Mesendoderm (in vitro differentiated cells): Measurements from ENCODE around the gene CHRND.

ENCODE experiments used
- DNase-seq: peaks from one replicate; pipeline ENCODE4 v3.0.0; 2013
- H2AK5ac ChIP-seq: 2 replicates; pipeline ENCODE4 v1.6.1; 2013; ENCODE audit warnings: low read length, inconsistent platforms
- H2BK120ac ChIP-seq: 2 replicates; pipeline ENCODE4 v1.6.1; 2013; ENCODE audit warnings: low read depth, mild to moderate bottlenecking, low read length, moderate library complexity, mixed read lengths
- H2BK15ac ChIP-seq: replicated peaks from 2 replicates; pipeline ENCODE4 v1.6.1; 2013; ENCODE audit warnings: low read depth, mild to moderate bottlenecking, moderate library complexity
- H2BK5ac ChIP-seq: 2 replicates; pipeline ENCODE4 v1.6.1; 2013; ENCODE audit warnings: low read length, inconsistent platforms
- H3K18ac ChIP-seq: 2 replicates; pipeline ENCODE4 v1.6.1; 2013; ENCODE audit warnings: mild to moderate bottlenecking, low read length, mixed read lengths
- H3K23ac ChIP-seq: one replicate; pipeline ENCODE4 v1.6.1; 2013; ENCODE audit warnings: low read length
- H3K27ac ChIP-seq: 2 replicates; pipeline ENCODE4 v1.5.1; 2013; ENCODE audit warnings: low read depth, mild to moderate bottlenecking, inconsistent platforms, low read length, moderate library complexity
- H3K27me3 ChIP-seq: 2 replicates; pipeline ENCODE4 v1.6.1; 2013; ENCODE audit warnings: low read length, control low read depth, mild to moderate bottlenecking, inconsistent platforms; ENCODE audit not compliant: insufficient read depth, poor library complexity
- H3K36me3 ChIP-seq: 2 replicates; pipeline ENCODE4 v1.6.1; 2013; ENCODE audit warnings: low read length, inconsistent platforms; ENCODE audit not compliant: control insufficient read depth, insufficient read depth
- H3K4ac ChIP-seq: one replicate; pipeline ENCODE4 v1.6.1; 2013; ENCODE audit warnings: low read depth, mild to moderate bottlenecking, low read length, moderate library complexity
- H3K4me1 ChIP-seq: 2 replicates; pipeline ENCODE4 v1.6.1; 2013; ENCODE audit warnings: low read depth, low read length, inconsistent platforms; ENCODE audit not compliant: control insufficient read depth
- H3K4me2 ChIP-seq: 2 replicates; pipeline ENCODE4 v1.6.1; 2013; ENCODE audit warnings: low read length
- H3K4me3 ChIP-seq: 2 replicates; pipeline ENCODE4 v1.5.1; 2013; ENCODE audit warnings: mild to moderate bottlenecking, low read length
- H3K56ac ChIP-seq: one replicate; pipeline ENCODE4 v1.6.1; 2013; ENCODE audit warnings: low read length
- H3K79me1 ChIP-seq: 2 replicates; pipeline ENCODE4 v1.6.1; 2013; ENCODE audit warnings: low read length, inconsistent platforms
- H3K79me2 ChIP-seq: 2 replicates; pipeline ENCODE4 v1.6.1; 2013; ENCODE audit warnings: mild to moderate bottlenecking, low read length; ENCODE audit not compliant: control insufficient read depth, insufficient read depth
- H3K9ac ChIP-seq: 2 replicates; pipeline ENCODE4 v1.6.1; 2013; ENCODE audit warnings: low read length, inconsistent platforms
- H4K5ac ChIP-seq: one replicate; pipeline ENCODE4 v1.6.1; 2013; ENCODE audit warnings: low read length
- H4K8ac ChIP-seq: one replicate; pipeline ENCODE4 v1.6.1; 2013; ENCODE audit warnings: low read depth, mild to moderate bottlenecking, control low read depth, low read length, moderate library complexity
- WGBS: extraction: QIAGEN DNeasy Blood & Tissue Kit; methylation state at CpG from one replicate; pipeline ENCODE4 v1.1.7; 2013; ENCODE audit warnings: low lambda C conversion rate, missing lambda C conversion rate; ENCODE audit not compliant: insufficient coverage; ENCODE audit errors: extremely low coverage; 5-methylcytosine and 5-hydroxymethylcytosine counted together

Gene CHRND

DNA sequence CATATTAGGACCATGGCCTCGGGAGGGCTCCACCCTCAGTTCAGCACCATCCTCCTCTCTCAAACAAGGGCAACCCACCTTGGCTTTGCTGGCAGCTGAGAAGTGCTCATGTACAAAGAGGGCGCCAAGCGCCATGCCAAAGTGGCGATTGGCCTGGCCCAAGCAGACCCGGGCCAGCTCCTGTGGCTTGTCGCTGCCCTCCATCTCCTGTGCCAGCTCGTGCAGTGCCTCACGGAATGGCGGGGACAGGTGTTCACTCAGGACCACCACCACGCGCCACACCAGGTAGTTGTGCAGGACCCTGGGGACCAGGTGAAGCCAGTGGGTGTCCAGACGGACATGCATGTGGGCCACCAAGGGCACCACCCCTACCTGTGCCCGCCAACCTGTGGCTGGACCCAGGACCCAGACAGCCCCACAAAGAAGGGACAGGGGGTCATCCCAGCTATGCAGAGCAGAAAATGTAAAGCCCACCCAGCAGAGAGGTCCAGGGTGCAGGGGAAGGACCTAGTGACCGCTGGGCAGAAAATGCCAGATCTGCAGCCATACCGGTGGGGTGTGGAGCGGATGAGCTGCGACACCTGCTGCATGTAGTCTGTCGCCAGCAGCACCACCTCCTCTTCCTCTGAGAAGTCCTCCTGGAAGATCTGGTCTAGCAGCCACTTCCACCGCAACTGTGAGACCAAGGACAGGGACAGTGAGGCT is 41.9 kb upstream of the CHRND start:
- Histone ChIP-seq H2BK15ac (no peak overlapping the region), H3K9ac (no peak overlapping the region), H4K5ac (no peak overlapping the region), H3K4me3 (no peak overlapping the region), H2BK5ac (no peak overlapping the region), H3K27me3 (peaks cover 25% of the 10 kb centered on the region), H3K56ac (no peak overlapping the region), H3K23ac (no peak overlapping the region), H3K18ac (no peak overlapping the region), H2AK5ac (no peak overlapping the region), H3K4me2 (no peak overlapping the region), H3K27ac (no peak overlapping the region), H3K4ac (no peak overlapping the region), H4K8ac (no peak overlapping the region), H3K4me1 (no peaks in the 10 kb centered on the region), H2BK120ac (no peak overlapping the region), H3K79me1 (no peaks in the 10 kb centered on the region), H3K36me3 (no peaks in the 10 kb centered on the region), H3K79me2 (no peaks in the 10 kb centered on the region)
- no CpG with 5 or more reads among the region's 19 CpGs for WGBS
- DNase-seq, result no peak

DNA sequence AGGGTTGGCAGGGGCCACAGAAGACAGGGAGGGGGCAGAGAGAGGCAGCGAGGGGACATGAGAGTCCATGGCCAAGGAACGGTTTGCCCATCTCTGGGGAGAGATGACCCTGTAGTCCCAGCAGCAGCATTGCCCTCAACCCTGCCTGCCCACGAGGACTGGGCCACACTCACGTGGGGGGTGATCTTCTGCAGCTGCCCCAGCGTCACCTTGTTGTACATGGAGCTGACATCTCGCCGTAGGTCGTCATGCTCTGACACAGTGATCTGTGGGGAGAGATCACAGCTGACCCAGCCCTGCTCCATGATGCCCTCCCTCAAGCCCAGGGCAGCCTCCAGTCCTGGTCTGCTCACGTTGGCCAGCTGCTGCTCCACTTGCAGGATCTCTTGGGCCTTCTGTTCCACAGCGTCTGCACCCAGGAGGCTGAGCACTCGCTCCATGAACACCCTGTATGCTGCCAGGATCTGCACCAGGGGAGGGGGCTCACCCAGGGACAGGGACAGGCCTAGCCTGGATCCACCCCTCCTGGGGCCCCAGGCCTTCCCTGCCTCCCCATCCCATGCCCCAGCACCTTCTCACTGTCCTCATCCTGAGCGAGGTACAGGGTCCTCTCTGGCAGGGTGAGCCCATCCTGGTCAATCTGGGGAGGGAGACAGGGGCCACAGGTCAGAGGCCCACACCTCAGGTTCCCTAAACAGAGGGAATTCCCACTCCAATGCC is 41.2 kb upstream of the CHRND start:
- no peak overlapping the region for H3K18ac ChIP-seq
- no peaks in the 10 kb centered on the region for H3K79me2 ChIP-seq
- no peak overlapping the region for H2BK15ac ChIP-seq
- no peaks in the 10 kb centered on the region for H3K79me1 ChIP-seq
- no peak overlapping the region for H3K4me2 ChIP-seq
- H3K4ac ChIP-seq, result no peak overlapping the region
- H3K56ac ChIP-seq, result no peak overlapping the region
- peaks cover 25% of the 10 kb centered on the region for H3K27me3 ChIP-seq
- no peak overlapping the region for H2BK120ac ChIP-seq
- H3K4me1 ChIP-seq, result no peaks in the 10 kb centered on the region
- no peak overlapping the region for H2BK5ac ChIP-seq
- no peak overlapping the region for H3K27ac ChIP-seq
- H4K8ac ChIP-seq, result no peak overlapping the region
- H3K23ac ChIP-seq, result no peak overlapping the region
- no peaks in the 10 kb centered on the region for H3K36me3 ChIP-seq
- WGBS, result no CpG with 5 or more reads among the region's 12 CpGs
- DNase-seq, result no peak
- H3K9ac ChIP-seq, result no peak overlapping the region
- no peak overlapping the region for H2AK5ac ChIP-seq
- H4K5ac ChIP-seq, result no peak overlapping the region
- H3K4me3 ChIP-seq, result no peak overlapping the region

DNA sequence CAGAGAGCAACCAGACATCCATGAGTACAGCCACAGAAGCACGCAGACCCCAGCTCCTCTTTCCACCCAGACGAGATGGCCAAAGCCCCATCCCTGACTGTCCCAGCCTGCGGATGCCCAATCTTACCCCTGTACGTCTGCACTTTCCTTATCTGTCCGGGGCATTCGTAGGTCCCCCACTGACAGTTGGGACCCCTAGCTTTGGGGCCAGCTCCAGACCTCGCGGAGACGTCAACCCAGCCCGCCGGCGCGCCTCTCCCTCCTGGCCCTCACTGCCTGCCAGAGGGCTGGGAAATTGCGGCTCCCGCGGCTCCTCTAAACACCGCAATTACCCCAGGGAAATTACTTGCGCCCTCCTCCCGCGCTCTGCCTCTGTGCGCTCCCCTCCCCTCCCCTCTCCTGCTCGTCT is 40.6 kb upstream of the CHRND start:
- WGBS, result no CpG with 5 or more reads among the region's 22 CpGs
- Histone ChIP-seq H3K79me2 (no peaks in the 10 kb centered on the region), H3K56ac (no peak overlapping the region)

DNA sequence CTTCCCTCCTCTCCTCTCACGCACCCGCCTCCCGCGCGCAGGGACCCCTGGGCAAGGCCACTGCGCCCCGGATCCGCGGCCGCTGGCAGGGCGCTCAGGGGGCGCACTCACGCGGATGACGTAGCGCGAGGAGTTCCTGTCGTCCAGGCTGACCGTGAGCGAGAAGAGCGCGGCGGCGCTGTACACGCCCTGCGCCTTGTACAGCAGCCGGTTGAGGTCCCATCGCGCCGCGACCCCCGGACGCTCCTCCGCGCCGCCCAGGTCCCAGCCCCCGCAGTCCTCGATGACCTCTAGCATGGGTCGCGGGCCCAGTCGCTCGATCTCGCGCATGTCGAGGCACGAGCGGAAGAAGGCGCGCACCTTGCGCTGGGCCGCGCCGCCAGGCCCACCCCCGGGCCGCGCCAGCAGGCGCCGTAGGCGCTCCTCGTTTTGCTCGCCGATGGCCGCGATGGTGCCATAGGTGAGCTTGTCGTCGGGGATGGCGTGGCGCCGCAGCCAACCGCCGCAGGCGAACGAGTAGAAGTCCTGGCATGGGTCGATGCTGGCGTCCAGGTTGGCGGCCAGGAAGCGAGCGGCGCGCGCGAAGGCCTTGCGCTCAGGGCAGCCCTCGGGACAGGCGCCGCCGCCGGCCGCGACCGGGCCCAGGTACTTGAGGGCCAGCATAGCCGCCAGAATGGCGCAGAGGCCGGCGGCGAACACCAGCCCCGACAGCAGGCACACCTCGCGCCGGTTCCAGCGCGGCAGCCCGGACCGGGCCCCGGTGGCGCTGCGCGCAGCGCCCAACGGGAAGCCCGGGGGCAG is 40.0 kb upstream of the CHRND start:
- no peak overlapping the region for H3K4me3 ChIP-seq
- H3K79me2 ChIP-seq, result no peaks in the 10 kb centered on the region
- H3K56ac ChIP-seq, result no peak overlapping the region
- no peak overlapping the region for H2BK15ac ChIP-seq
- H3K4me1 ChIP-seq, result no peaks in the 10 kb centered on the region
- no peak overlapping the region for H4K5ac ChIP-seq
- no peak overlapping the region for H3K4ac ChIP-seq
- H2BK120ac ChIP-seq, result no peak overlapping the region
- no peak overlapping the region for H3K23ac ChIP-seq
- no peak overlapping the region for H3K27ac ChIP-seq
- WGBS, result no CpG with 5 or more reads among the region's 111 CpGs
- no peak overlapping the region for H3K4me2 ChIP-seq
- H3K27me3 ChIP-seq, result peaks cover 25% of the 10 kb centered on the region
- no peak overlapping the region for H4K8ac ChIP-seq
- no peak overlapping the region for H2AK5ac ChIP-seq
- no peak overlapping the region for H2BK5ac ChIP-seq
- H3K36me3 ChIP-seq, result no peaks in the 10 kb centered on the region
- H3K9ac ChIP-seq, result no peak overlapping the region
- no peak overlapping the region for H3K18ac ChIP-seq
- DNase-seq, result peak; percentile 19
- H3K79me1 ChIP-seq, result no peaks in the 10 kb centered on the region

More for the DNA sequence above, 40.6 kb upstream of the CHRND start:
- no peak overlapping the region for H3K4ac ChIP-seq
- no peak overlapping the region for H4K8ac ChIP-seq
- no peak overlapping the region for H3K4me2 ChIP-seq
- H3K18ac ChIP-seq, result no peak overlapping the region
- no peaks in the 10 kb centered on the region for H3K79me1 ChIP-seq
- no peak overlapping the region for H2BK15ac ChIP-seq
- no peak overlapping the region for H2BK5ac ChIP-seq
- H3K27me3 ChIP-seq, result peaks cover 25% of the 10 kb centered on the region
- peak; percentile 14 for DNase-seq
- H2AK5ac ChIP-seq, result no peak overlapping the region
- no peak overlapping the region for H2BK120ac ChIP-seq
- H3K23ac ChIP-seq, result no peak overlapping the region
- no peak overlapping the region for H4K5ac ChIP-seq
- H3K36me3 ChIP-seq, result no peaks in the 10 kb centered on the region
- H3K9ac ChIP-seq, result no peak overlapping the region
- H3K4me1 ChIP-seq, result no peaks in the 10 kb centered on the region
- no peak overlapping the region for H3K27ac ChIP-seq
- H3K4me3 ChIP-seq, result no peak overlapping the region

DNA sequence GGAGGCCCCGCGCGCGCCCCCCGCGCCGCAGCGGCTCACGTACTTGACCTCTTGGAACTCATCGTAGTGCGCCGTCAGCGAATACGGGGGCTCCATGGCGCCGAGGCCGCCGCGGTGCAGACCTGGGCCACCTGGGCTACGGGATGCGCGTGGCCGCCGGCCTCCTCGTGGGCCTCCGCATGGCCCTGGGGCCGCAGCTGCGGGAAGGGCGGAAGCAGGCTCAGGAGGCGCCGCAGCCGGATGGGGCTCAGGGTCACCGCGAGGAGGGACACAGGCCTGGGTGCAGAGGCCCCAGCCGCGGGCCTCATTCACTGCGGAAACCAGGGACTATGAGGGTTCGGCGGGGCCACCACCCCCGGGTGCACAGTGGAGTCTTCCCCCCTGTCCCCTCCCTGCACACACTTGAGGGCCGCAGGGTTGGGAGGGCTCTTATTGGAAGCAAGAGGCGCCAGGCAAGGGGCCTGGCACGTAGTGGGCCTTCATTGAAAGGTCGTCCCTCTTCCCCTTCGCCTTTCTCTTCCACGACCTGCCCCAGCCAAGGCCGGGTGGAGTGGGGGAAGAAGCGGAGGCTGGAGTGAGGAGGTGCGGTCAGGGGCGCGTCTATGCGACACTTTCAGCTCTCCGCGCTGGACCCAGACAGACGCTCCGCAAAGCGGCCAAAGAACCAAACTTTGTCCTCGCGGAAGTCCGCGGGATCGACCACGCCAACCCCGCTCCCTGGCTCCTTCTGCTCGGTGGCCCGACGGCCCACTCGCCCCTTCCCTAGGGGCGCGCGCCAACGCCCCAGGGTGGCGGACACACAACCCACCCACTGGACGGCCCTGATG is 39.2 kb upstream of the CHRND start:
- H2BK15ac ChIP-seq, result no peak overlapping the region
- no peak overlapping the region for H3K27ac ChIP-seq
- no peak for DNase-seq
- H3K4me3 ChIP-seq, result no peak overlapping the region
- no peak overlapping the region for H3K4ac ChIP-seq
- H4K8ac ChIP-seq, result no peak overlapping the region
- no peak overlapping the region for H4K5ac ChIP-seq
- H3K79me2 ChIP-seq, result no peaks in the 10 kb centered on the region
- H3K56ac ChIP-seq, result no peak overlapping the region
- no peaks in the 10 kb centered on the region for H3K36me3 ChIP-seq
- H3K4me1 ChIP-seq, result no peaks in the 10 kb centered on the region
- H2BK5ac ChIP-seq, result no peak overlapping the region
- no peak overlapping the region for H3K4me2 ChIP-seq
- no CpG with 5 or more reads among the region's 74 CpGs for WGBS
- no peak overlapping the region for H3K18ac ChIP-seq
- no peak overlapping the region for H2BK120ac ChIP-seq
- H3K27me3 ChIP-seq, result peaks cover 25% of the 10 kb centered on the region
- no peak overlapping the region for H2AK5ac ChIP-seq
- H3K79me1 ChIP-seq, result no peaks in the 10 kb centered on the region
- H3K9ac ChIP-seq, result no peak overlapping the region
- H3K23ac ChIP-seq, result no peak overlapping the region
